Gastroesophageal sphincter (tissue), 4 donors: ENCODE results near the gene DPT. TPM values are rescaled to one million over a fixed set of nuclear protein-coding genes. Genes with fewer than 3 reads are reported as not detected.

Experiments
- ATAC-seq: fragments of 150-250 bp; one replicate; pipeline ENCODE4 v1.9.1; 2016; ENCODE audit warnings: mild to moderate bottlenecking, moderate library complexity
- H3K27ac ChIP-seq, 4 donors: fragments of 200-600 bp; sonication (generic) in 3 of 4; 1 replicate in 3 of 4; 2 replicates in 1 of 4; pipeline ENCODE4 v1.5.1; 2016 to 2019
- H3K27me3 ChIP-seq: fragments of 200-600 bp; sonication (generic); one replicate; pipeline ENCODE4 v1.5.1; 2019
- H3K36me3 ChIP-seq, 2 donors: fragments of 200-600 bp; sonication (generic); one replicate each; pipeline ENCODE4 v1.5.1; 2019; ENCODE audit warnings: control low read depth in 1 of 2
- H3K4me1 ChIP-seq, 3 donors: fragments of 200-600 bp; sonication (generic); 1 replicate in 2 of 3; 2 replicates in 1 of 3; pipeline ENCODE4 v1.5.1; 2016 to 2019; ENCODE audit warnings: control low read depth in 2 of 3
- H3K4me3 ChIP-seq, 2 donors: fragments of 200-600 bp; sonication (generic); one replicate each; pipeline ENCODE4 v1.5.1; 2019; ENCODE audit warnings: mild to moderate bottlenecking in 1 of 2, moderate library complexity in 1 of 2
- H3K9me3 ChIP-seq, 3 donors: fragments of 200-600 bp; sonication (generic); one replicate each; pipeline ENCODE4 v1.5.1; 2017 to 2019; ENCODE audit warnings: control low read depth in 2 of 3
- EP300 ChIP-seq: sonication (generic); formaldehyde crosslinking; IDR thresholded peaks from one replicate; pipeline ENCODE4 v1.6.1; 2017; ENCODE audit warnings: antibody characterized with exemption, mild to moderate bottlenecking
- POLR2A ChIP-seq, 2 donors: fragments of 450-650 bp; IDR thresholded peaks; one replicate each; pipeline ENCODE4 v1.6.1; 2017; ENCODE audit warnings: antibody characterized with exemption in 2 of 2, mild to moderate bottlenecking in 2 of 2, moderate library complexity in 1 of 2
- POLR2AphosphoS5 ChIP-seq: sonication (generic); formaldehyde crosslinking; IDR thresholded peaks from one replicate; pipeline ENCODE4 v1.6.1; 2017; ENCODE audit warnings: antibody characterized with exemption
- WGBS, 2 donors: methylation state at CpG; one replicate each; pipeline ENCODE4 v1.1.5; 2018; ENCODE audit warnings: low coverage in 1 of 2; 5-methylcytosine and 5-hydroxymethylcytosine counted together
- total RNA-seq, 4 donors: library from RNA; depleted of rRNA; stranded (reverse); fragments of >200 nt; gene quantifications; one replicate each; pipeline ENCODE4 v1.1.0, GENCODE V29; 2016
- TF ChIP-seq, protein P1 (sequence below), 4 experiments: fragments of 200-600 bp in 2 of 4; fragments of 450-650 bp in 2 of 4; sonication (generic) in 1 of 4; IDR thresholded peaks; one replicate each; pipeline ENCODE4 v1.5.1; 2017 to 2019; ENCODE audit warnings: antibody characterized with exemption in 4 of 4, mild to moderate bottlenecking in 2 of 4, moderate library complexity in 2 of 4

Gene DPT
- total RNA-seq, 4 donors from 2014 or later, result 75.2 to 354 (median 130) TPM

DNA sequence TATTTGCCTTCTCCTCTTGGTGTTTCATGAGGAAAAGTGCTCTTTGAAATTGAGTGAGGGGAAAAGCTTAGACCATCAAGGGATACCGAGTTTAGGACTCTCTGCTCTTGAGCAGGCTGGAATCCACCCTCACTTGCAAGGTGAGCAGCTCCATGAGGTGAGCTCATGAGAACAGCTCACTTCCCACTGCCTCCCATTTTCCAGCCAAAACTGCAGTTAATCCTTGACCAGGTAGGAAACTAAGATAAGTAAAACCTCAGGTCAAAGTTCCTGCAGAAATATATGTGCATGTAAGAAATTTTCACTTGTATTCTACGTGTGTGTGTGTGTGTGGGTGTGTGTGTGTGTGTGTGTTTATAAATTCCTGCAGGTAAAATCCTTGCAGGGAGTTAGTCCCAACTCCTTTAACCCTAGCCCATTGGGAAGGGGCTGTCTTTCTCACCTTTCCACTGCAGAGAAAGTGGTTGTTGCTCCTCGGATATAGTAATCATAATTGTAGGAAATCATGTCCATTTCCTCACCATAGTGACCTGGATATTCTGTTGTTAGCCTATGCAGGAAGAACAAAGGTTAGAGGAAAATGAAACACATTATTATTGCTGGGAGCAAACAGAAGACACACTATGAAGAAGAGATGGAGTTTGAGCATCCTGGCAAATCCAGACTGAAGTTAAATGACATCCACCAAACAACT lies 28.3 kb downstream of the DPT start:
- 50 to 70% methylated on average over 2 to 3 of the region's 3 CpGs for WGBS, 2 donors
- H3K9me3 ChIP-seq, result no peaks in the 10 kb centered on the region
- peaks cover 0 to 18% (median 0%) of the 10 kb centered on the region in 3 donors for H3K4me1 ChIP-seq
- H3K36me3 ChIP-seq, result no peaks in the 10 kb centered on the region
- no peak overlapping the region for H3K4me3 ChIP-seq
- TF ChIP-seq POLR2AphosphoS5, result no peak
- TF ChIP-seq, protein P1, sequence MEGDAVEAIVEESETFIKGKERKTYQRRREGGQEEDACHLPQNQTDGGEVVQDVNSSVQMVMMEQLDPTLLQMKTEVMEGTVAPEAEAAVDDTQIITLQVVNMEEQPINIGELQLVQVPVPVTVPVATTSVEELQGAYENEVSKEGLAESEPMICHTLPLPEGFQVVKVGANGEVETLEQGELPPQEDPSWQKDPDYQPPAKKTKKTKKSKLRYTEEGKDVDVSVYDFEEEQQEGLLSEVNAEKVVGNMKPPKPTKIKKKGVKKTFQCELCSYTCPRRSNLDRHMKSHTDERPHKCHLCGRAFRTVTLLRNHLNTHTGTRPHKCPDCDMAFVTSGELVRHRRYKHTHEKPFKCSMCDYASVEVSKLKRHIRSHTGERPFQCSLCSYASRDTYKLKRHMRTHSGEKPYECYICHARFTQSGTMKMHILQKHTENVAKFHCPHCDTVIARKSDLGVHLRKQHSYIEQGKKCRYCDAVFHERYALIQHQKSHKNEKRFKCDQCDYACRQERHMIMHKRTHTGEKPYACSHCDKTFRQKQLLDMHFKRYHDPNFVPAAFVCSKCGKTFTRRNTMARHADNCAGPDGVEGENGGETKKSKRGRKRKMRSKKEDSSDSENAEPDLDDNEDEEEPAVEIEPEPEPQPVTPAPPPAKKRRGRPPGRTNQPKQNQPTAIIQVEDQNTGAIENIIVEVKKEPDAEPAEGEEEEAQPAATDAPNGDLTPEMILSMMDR (IDR thresholded peaks at IDR 0.05), result no peak
- no peak for TF ChIP-seq POLR2A (IDR thresholded peaks at IDR 0.05)
- TF ChIP-seq EP300, result no peak
- H3K27ac ChIP-seq, result no peak overlapping the region
- no peak for ATAC-seq
- no peaks in the 10 kb centered on the region for H3K27me3 ChIP-seq

DNA sequence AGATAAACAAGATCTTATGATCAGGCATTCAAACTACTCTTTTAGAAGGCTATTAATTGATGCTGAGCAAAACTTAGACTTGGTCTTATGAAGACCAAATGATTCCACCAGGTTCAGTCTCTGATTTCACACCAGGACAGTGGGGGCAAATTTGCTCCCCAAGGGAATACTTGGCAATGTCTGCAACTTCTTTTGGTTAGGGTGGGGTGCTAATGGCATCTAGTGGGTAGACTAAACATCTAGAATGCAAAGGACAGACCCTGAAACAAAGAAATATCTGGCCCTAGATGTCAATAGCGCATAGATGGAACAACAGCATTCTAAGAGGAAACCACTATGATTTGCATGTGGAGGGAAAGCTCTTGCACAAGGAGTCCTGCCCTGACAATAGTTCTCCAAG lies 30.6 kb downstream of the DPT start:
- Histone ChIP-seq H3K27me3 (no peaks in the 10 kb centered on the region), H3K36me3 (no peaks in the 10 kb centered on the region), H3K27ac (no peak overlapping the region), H3K9me3 (no peaks in the 10 kb centered on the region), H3K4me1 (peaks cover 0 to 37% (median 0%) of the 10 kb centered on the region in 3 donors), H3K4me3 (no peak overlapping the region)
- 79 to 100% methylated on average over 1 of the region's 1 CpG for WGBS, 2 donors
- TF ChIP-seq EP300, result no peak
- TF ChIP-seq, protein P1 (IDR thresholded peaks at IDR 0.05), result no peak
- no peak for TF ChIP-seq POLR2AphosphoS5
- TF ChIP-seq POLR2A (IDR thresholded peaks at IDR 0.05), result no peak
- no peak for ATAC-seq

DNA sequence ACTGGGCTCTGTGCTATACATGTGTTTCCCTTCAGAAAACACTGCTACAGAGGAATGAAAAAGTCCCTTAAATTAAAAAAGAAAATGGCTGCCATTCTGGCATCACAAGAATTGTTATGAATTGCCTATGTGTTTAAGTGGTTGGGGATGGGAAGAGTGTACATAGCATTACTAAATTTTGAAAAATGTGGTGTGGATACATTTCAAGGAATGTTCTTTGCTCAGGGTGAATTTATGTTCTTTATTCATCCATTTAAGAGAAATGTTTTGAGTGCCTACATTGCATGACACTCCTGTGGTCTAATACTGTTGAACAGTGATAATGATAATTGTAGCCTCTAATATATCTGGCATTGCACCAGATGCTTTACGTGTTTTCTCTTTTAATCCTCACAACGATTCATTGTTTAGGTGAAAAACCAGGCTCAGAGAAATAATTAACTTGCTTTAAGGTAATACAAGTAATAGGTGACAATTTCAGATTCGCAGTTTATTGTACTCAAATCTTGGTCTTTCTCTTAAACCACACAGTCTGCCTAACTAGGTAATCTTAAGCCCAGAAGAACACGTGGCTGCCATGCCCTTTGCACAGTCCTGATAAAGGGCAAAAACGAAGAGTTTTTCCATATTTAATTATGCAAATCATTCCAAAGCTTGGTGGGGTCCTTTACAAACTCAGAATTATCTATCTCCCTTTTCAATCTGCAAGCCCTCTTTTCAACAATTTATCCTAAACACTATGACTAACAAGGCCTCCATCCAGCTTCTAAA lies 31.5 kb downstream of the DPT start:
- H3K27ac ChIP-seq, result no peak overlapping the region
- no peaks in the 10 kb centered on the region for H3K9me3 ChIP-seq
- peaks cover 0 to 38% (median 0%) of the 10 kb centered on the region in 3 donors for H3K4me1 ChIP-seq
- no peaks in the 10 kb centered on the region for H3K27me3 ChIP-seq
- no peak for ATAC-seq
- no peak overlapping the region for H3K4me3 ChIP-seq
- H3K36me3 ChIP-seq, result no peaks in the 10 kb centered on the region
- 69 to 76% methylated on average over 5 of the region's 5 CpGs for whole genome bisulfite sequencing, 2 donors
- no peak for TF ChIP-seq POLR2A (IDR thresholded peaks at IDR 0.05)
- TF ChIP-seq, protein P1 (IDR thresholded peaks at IDR 0.05), result no peak
- TF ChIP-seq EP300, result no peak
- TF ChIP-seq POLR2AphosphoS5, result no peak

DNA sequence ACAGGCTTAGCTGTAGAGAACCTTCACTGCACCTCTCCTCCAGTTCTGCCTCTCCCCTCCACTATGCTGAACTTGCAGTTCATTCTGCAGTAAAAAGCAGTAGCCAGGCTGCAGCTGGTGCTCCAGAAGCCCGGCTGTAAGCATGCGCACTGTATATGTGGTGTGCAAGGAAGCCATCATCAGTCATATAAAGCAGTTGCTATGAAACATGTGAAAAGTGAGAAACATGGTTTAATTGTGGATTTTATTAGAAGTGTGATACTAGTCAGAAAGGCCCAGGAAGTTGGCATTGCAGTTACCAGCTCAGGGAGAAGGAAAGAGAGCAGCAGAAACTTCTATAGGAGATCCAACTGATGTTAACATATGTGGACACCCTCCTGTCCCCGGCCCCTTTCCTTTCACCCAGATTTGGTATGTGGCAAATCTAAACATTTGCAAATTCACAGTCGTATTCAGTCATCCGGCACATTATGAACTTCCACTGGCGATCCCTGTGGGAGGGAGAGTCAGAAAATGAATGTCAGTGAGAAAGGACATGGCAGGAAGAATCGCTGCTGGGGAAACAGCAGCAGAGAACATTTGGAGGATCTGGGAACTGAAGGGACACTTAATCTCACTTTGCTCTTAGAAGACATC lies 32.8 kb downstream of the DPT start:
- peak; percentile 54 for TF ChIP-seq POLR2AphosphoS5
- TF ChIP-seq, protein P1 (IDR thresholded peaks at IDR 0.05), result no peak
- WGBS, 2 donors, result 47% methylated on average over 3 to 7 of the region's 7 CpGs
- Histone ChIP-seq H3K27ac (peak overlapping the region in 2 of 4 donors; percentile 43 to 58), H3K4me1 (peaks cover 0 to 38% (median 0%) of the 10 kb centered on the region in 3 donors), H3K9me3 (no peaks in the 10 kb centered on the region), H3K4me3 (no peak overlapping the region), H3K27me3 (no peaks in the 10 kb centered on the region), H3K36me3 (no peaks in the 10 kb centered on the region)
- ATAC-seq, result no peak
